OCI-M2 (cell line): ENCODE measurements around the gene ACRBP.

Source experiments
- DNase-seq: peaks from one replicate; lab custom pipeline; 2025; ENCODE audit not compliant: unreplicated experiment; lab: John Stamatoyannopoulos, UW

The ACRBP gene

DNA sequence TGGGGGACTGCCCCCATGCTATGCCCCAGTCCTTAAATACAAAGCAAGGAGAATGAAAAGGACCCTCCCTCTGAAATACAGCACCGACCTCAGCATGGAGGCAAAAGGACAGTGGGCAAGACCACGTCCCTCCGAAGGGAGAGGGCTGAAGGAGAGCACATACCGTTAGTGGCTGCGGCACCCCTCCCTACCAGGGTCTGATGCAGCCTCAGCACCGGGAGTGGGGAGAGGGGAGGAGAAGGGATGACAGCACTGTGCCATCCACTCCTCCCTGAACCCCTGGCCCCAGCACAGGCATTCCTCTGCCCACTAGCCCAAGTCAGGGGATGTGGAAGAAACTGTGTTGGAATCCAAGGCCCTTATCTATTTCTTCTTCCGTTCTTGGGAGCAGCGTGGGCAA lies 3.6 kb upstream of the ACRBP start:
- no peak for DNase-seq

DNA sequence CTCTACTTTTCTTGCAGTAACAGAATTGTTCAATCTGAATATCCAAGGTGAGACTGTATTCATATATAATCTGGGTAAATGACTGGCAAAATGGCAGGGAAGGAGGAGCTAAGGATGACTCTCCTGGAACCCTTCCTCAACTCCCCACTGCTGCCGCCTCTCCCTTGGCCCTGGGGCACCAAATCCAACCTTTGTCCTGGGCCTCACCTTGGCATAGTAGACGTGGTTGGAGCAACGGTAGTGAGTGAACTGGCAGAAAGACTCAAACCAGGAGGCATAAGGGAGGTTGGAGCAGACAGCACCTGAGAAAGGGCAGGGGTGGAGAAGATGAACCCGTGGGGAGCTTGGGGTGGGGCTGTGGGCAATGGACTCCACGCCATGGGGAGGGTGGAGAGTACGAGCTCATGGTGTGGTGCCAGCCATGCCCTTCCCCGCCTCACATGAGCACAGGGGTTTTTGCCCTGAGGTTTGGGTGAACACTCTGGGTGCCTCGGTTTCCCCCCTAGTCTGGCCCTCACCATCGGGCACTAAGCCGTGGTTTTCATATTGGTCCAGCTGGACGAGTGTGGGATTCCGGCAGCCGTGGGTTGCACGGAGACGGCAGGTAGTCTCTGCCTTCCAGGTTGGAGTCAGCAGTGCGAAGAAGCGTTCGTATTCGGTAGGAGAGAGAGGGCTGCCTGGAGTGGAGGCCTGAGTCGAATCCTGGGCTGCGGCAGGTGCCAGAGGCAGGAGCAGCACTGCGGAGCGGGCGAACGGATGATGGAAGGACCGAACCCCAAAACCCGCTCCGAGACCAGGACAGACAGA lies 753 bp downstream of the ACRBP start:
- no peak for DNase-seq

DNA sequence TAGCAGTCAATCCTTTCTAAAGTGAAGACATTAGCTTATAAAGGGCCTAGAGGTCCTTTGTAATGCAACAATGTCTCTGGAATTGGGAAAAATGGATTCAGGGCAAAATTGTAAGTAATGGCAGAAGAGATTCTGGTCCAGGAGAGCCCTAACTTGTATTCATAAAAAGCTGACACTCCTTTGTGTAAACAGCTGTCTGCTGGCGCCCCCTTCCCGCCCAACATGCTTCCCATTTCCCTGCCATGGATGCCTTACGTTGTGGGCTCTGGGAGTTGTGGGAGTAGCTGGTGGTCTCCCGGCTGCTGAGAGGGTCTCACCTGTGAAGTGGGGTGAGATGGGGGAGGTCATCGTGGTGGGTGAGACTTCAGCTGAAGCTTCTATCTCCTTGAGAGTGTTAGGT lies 2.3 kb downstream of the ACRBP start:
- DNase-seq, result no peak

DNA sequence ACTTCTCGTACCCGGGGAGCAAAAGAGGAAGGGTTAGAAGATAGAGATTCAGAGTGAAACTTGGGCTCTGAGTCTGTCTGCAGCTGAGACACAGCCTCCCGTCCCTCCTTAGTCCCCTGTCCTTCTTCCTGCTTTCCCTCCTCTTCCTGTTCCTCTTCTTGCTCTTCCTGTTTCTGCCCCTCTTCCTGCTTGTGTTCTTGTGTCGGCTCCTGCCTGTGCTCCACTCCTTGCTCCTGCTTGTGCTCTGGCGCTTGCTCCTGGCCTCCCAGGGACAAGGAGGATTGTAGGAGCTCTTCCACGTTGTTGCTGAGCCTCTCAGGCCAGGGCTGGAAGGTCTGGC lies 3.0 kb downstream of the ACRBP start:
- no peak for DNase-seq

DNA sequence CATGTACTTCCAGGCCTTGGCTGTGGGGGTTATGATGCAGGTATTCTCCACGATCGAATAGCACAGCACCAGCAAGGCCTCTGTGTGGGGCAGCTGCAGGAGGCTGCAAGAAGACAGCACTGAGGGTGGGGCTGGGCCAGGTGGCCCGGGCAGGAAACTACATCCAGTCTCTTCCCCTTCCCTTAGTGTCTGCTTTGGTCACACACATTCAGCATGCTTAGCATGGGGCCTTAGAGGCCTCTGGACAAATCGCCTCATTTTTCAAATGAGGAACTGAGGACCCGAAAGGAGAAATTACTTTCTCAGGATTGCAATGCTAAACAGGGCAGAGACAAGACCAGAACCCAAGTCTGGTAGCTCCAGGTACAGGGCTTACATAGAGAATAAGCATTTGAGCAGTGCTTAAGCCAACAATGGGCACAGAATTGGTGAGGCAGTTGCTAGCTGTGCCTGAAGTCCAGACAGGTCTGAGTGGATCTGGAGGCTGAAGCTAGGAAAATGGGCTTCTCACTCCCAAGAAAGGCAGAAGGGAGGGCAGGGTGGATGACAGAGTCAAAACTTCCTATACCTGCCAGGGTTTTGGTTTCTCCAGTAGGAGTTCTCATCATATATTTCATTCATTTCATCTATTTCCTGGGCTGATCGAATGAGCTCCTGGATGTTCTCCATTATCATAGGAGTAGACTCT lies 3.5 kb downstream of the ACRBP start:
- DNase-seq, result no peak

GRCh38 chr12:6641131-6641530 lies 6.1 kb downstream of the ACRBP start:
- no peak for DNase-seq

DNA sequence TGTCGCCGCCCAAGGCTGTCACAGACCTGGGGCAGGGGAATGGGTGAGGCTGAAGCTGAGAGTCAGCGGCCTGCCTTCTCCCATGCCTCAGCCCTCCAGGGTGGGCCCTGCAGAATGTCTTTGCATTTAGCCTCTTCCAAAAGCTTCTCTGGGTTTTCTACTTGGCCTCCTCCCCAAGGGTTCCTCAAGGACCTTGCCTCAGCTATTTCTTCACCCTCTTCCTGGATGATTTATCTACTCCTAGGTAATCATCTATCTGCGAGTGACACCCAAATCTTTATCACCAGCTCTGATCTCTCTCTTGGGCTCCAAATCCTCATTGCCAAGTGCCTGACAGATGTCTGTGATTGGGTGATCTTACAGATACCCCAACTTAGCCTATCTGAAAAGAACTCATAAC lies 6.7 kb downstream of the ACRBP start:
- no peak for DNase-seq

GRCh38 chr12:6639151-6639801 lies 8.0 kb downstream of the ACRBP start:
- DNase-seq, result no peak

GRCh38 chr12:6638305-6638704 lies 8.9 kb downstream of the ACRBP start:
- no peak for DNase-seq

DNA sequence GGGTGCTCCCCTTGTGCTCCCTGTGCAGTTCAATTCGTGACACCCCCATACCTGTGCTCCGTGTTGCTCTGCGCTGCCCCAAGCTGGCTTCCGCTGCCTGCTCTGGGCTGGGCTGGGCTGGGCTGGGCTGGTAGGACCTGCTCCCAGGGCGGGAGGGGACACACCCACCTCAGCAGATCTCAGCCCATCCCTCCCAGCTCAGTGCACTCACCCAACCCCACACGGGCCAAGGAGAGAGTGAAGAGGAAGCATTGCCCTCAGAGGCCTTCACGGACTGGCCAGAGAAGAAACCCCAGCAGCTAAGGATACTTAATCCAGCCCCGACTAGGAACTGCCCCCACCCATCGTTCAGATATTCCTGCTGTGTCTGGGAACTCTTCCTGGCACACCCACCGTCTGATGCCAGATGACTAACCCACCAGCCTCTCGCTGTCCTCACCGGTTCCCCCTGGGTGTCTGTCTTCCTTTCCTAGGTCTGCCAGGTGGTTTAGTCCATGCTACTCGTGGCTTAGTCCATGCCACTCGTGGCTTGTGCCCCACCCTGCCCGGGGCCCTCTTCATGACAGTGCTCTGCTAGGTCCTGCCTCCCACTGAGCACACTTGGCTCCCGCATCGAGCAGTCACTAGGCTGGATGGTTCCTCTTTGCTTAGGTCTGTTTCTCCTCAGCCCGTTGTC lies 11.2 kb downstream of the ACRBP start, which contains the start of gene LPAR5:
Gene LPAR5 (minus strand): TSS at position 104 of the 676 bp plus-strand sequence. CDS start 14,711 bp downstream, outside the sequence.
- no peak for DNase-seq

DNA sequence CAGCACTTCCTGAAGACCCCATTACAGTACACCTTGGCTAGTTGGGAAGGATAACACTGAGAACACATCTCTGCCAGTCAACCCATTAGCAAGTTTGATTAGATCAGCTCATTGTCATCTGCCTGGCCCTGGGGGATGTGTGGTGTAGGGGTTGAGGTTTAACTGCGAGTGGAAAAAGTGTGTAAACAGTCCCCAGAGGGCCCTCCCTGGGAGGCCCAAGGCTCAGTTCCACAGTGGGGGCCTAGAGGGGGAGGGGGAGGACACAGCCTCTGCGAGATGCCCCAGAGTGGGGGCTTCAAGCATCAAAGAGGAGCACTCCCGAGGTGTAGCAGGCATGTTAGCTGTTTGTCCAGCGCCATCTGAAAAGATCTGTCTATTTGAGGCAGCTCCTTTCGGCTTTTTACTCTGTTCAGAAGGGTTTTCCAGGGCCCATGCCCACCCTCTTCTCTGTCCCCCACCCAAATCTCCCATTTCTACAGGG lies 11.8 kb downstream of the ACRBP start:
- no peak for DNase-seq

DNA sequence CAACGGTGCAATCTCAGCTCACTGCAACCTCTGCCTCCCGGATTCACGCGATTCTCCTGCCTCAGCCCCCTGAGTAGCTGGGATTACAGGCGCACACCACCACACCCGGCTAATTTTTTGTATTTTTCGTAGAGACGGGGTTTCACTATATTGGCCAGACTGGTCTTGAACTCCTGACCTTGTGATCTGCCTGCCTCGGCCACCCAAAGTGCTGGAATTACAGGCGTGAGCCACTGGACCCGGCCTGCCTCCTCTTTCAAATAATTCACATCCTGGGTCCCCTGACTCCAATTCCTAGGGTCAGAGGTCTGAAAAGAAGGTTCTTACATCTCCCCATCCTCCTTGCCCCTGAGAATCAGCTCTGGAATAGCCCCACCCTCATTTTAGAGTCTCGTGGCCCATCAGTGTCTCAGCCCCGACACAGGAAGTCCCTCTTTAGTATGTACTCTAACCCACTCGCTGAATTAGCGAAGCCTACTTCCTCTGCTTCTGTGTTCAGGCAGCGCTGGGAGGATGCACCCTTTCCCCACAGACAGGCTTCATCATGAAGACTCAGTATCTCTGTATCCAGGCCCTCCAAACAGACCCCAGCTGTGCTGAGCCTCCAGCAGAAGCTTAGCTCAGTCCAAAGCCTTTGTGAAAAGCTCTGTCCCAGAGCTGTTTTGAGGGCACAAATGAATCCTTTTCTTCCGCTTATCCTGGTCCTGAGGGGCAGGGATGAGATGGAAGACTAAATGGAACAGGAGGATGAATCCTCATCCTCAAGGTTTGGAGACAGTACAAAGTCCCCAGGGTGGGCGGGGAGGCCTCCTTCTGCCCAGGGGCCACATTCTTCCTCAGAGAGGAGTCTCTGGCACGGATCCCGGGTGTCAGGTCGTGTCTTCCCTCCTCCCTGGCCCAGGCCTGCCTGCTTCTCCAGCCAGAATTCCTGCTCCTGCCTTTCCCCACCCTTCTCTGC lies 14.9 kb downstream of the ACRBP start:
- no peak for DNase-seq

GRCh38 chr12:6631549-6631961 lies 15.7 kb downstream of the ACRBP start:
- no peak for DNase-seq

DNA sequence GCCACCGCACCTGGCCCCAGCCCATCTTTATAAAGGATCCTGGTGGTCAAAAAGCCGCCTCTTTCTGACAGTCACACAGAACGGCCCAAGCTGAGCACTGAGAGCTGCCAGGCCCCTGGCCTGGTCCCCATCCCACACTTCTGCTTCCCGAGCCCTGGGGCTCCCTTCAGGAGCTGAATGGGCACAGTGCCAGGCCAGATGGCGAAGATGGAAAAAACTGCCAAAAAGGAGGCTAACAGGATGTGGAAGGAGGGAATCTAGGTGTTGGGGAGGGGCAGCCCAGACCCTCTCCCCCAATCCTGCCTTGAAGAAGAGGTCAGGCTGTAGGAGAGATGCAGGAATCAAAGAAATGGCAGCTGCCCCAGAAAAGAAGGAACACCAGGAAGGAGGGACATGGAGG lies 16.5 kb downstream of the ACRBP start:
- DNase-seq, result no peak

DNA sequence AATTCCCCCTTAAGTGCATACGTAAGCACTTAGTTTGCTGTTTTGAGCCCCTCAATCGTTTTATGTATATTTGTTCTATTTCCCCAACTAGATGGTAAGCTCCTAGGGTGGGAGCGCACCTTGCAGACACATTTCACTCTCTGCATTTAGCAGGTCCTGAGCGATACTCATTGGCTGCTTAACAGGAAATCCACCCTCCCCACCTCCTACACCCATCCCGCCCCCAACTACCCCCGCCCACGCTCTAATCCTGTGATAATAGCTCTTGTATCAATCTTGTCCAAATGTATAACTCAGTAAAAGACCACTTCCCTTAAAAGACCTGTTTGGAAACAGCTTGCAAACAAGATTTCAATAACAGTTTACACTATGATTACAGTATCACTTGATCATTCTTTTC lies 19.6 kb downstream of the ACRBP start:
- DNase-seq, result no peak

GRCh38 chr12:6626654-6627283 lies 20.5 kb downstream of the ACRBP start:
- DNase-seq, result no peak

DNA sequence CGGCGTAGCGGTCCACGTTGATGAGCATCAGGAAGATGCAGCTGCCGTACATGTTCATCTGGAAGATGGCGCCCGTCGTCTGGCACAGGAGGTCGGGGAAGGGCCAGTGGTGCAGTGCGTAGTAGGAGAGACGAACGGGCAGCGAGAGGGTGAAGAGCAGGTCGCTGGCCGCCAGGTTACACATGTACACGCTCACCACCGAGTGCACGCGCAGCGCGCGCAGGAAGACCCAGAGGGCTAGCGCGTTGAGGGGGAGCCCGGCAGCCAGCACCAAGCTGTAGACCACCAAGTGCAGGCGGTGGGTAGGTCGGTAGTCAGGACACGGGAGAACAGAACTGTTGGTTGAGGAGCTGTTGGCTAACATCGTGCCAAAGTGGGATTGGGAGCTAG lies 26.4 kb downstream of the ACRBP start:
- DNase-seq, result no peak

DNA sequence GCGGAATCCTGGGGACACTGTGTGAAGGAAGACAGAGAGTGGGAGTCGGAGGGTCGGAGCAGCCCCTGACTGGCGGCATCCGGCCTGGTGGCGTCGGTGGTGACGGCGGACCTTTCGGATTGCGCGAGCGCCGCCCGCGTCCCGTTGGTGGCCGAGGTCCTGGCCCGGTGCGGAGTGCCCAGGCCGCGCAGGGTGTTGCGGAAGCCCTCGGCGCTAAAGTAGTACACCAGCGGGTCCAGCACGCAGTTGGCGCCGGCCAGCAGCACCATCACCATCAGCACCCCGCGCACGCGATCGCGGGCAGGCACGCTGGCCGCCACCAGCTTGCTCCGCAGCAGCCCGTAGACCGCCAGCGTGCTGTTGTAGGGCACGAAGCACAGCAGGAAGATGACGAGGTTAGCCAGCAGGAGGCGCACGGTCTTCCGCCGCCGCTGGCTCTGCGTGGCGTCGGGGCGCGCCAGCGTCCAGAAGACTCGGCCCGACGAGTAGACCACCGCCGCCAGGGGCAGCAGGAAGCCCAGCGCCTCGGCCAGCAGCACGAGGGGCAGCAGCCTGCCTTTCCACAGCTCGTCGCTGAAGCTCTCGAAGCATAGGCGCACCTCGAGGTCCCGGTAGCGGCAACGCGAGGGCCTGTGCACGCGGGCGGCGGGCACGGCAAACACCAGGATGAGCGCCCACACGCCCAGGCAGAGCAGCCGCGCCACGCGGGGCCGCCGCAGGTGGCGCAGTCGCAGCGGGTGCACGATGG lies 26.9 kb downstream of the ACRBP start:
- no peak for DNase-seq
